IMR-90 (cell line): Measurements from ENCODE around the gene FNBP1L.

ENCODE experiments used
- MAFK ChIP-seq: IDR thresholded peaks from 2 replicates; pipeline ENCODE4 v1.6.1; 2012; ENCODE audit warnings: low read depth, low read length, improper control_type of control experiment
- POLR2A ChIP-seq: IDR thresholded peaks from 2 replicates; pipeline ENCODE4 v1.6.1; 2012; ENCODE audit warnings: mild to moderate bottlenecking, low read depth, low read length
- RAD21 ChIP-seq: IDR thresholded peaks from 2 replicates; pipeline ENCODE4 v1.6.1; 2012; ENCODE audit warnings: low read length, improper control_type of control experiment
- RFX5 ChIP-seq: IDR thresholded peaks from 2 replicates; pipeline ENCODE4 v1.8.0; 2012; ENCODE audit warnings: low read depth, mild to moderate bottlenecking, low read length, moderate library complexity
- TF ChIP-seq, protein P1 (sequence below): conservative IDR thresholded peaks from 2 replicates; pipeline ENCODE4 v1.5.1; 2012; ENCODE audit warnings: mild to moderate bottlenecking, low read depth, low read length, improper control_type of control experiment

DNA sequence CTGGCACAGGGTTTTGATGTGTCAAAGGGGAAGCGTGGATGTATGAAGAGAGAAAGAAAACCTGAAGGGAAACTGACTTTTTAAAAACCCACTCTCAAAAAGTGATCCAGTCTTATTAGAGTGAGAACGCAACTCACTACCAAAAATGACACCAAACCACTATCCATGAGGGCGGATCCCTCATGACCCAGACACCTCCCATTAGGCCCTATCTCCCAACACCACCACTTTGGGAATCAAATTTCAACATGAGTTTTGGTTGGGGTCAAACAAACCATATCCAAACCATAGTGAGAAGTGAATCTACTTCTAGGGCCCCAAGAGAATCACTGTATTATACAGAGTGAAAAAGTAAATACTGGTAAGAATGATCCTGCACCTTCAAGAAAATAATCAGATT, 53.5 kb downstream of the FNBP1L start:
- TF ChIP-seq MAFK = no peak
- TF ChIP-seq, protein P1, sequence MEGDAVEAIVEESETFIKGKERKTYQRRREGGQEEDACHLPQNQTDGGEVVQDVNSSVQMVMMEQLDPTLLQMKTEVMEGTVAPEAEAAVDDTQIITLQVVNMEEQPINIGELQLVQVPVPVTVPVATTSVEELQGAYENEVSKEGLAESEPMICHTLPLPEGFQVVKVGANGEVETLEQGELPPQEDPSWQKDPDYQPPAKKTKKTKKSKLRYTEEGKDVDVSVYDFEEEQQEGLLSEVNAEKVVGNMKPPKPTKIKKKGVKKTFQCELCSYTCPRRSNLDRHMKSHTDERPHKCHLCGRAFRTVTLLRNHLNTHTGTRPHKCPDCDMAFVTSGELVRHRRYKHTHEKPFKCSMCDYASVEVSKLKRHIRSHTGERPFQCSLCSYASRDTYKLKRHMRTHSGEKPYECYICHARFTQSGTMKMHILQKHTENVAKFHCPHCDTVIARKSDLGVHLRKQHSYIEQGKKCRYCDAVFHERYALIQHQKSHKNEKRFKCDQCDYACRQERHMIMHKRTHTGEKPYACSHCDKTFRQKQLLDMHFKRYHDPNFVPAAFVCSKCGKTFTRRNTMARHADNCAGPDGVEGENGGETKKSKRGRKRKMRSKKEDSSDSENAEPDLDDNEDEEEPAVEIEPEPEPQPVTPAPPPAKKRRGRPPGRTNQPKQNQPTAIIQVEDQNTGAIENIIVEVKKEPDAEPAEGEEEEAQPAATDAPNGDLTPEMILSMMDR = no peak
- TF ChIP-seq RAD21 = no peak
- no peak for TF ChIP-seq RFX5
- no peak for TF ChIP-seq POLR2A
